ENCODE data around the gene SCFD2. TPM values are rescaled to one million over a fixed set of nuclear protein-coding genes. Genes with fewer than 3 reads are reported as not detected.

Gene SCFD2
- polyA plus RNA-seq, 2 of the 4 experiments (the other 2 are of a cell fraction), result 7.6 to 10.8 TPM

- Histone ChIP-seq H3K9me3 (no peaks in the 10 kb centered on the region), H3K4me1 (no peaks in the 10 kb centered on the region), H3K4me2 (no peak overlapping the region), H3K4me3 (no peak overlapping the region), H3K27ac (no peak overlapping the region)
- ATAC-seq, result no peak
- POLR2A ChIA-PET, result no interaction called here
- no peak for DNase-seq (ENCODE audit: low read depth in 1 of 2, low spot score in 1 of 2)
- FAIRE-seq, result no peak
- CTCF ChIA-PET, result interaction anchor here (0.6 kb wide), 1 partner anchor 603 kb away, joined by 3 read pairs; no protein-coding TSS in a partner anchor
- 87% methylated on average over 1 of the region's 1 CpG for WGBS (ENCODE audit: missing lambda C conversion rate)
- TF ChIP-seq HMGXB4 (CRISPR knock-in tag; IDR thresholded peaks at IDR 0.05; ENCODE audit: borderline replicate concordance) (no peak), KDM5A (IDR thresholded peaks at IDR 0.05) (no peak), HDAC2 (IDR thresholded peaks at IDR 0.05) (no peak), E2F6 (IDR thresholded peaks at IDR 0.05; ENCODE audit: borderline replicate concordance, low read depth) (no peak), EHMT2 (IDR thresholded peaks at IDR 0.05; ENCODE audit: low read depth) (no peak), RCOR1 (IDR thresholded peaks at IDR 0.05; ENCODE audit: low read depth, low read length) (no peak), GATA3 (IDR thresholded peaks at IDR 0.05; ENCODE audit: borderline replicate concordance) (no peak), USF2 (IDR thresholded peaks at IDR 0.05) (no peak), FOXS1 (CRISPR knock-in tag; IDR thresholded peaks at IDR 0.05) (no peak), NPAS2 (CRISPR knock-in tag; IDR thresholded peaks at IDR 0.05; ENCODE audit: borderline replicate concordance) (no peak), NR3C1 (IDR thresholded peaks at IDR 0.05) (no peak), MAX (IDR thresholded peaks at IDR 0.05) (no peak), RFX5 (IDR thresholded peaks at IDR 0.05) (no peak), FOSL2 (IDR thresholded peaks at IDR 0.05) (no peak), FOSL2 (CRISPR knock-in tag; IDR thresholded peaks at IDR 0.05) (no peak)
Observed at GRCh38 chr4:53123819-53124218, 242.0 kb downstream of the SCFD2 start.

GRCh38 chr4:53123171-53123570 lies 242.7 kb downstream of the SCFD2 start:
- ChIA-PET CTCF (no interaction called here), POLR2A (no interaction called here)
- TF ChIP-seq ZSCAN20 (CRISPR knock-in tag; IDR thresholded peaks at IDR 0.05), result no peak
- TF ChIP-seq POLR2AphosphoS2 (conservative IDR thresholded peaks at IDR 0.05; ENCODE audit: low read length), result no peak
- TF ChIP-seq MAFK (IDR thresholded peaks at IDR 0.05; ENCODE audit: partially characterized antibody), result no peak
- TF ChIP-seq NPAS2 (CRISPR knock-in tag; IDR thresholded peaks at IDR 0.05; ENCODE audit: borderline replicate concordance), result no peak
- no peak for TF ChIP-seq TP53 (CRISPR knock-in tag; IDR thresholded peaks at IDR 0.05)
- no peak for TF ChIP-seq RNF2 (IDR thresholded peaks at IDR 0.05; ENCODE audit: borderline replicate concordance, low read depth)
- no peak for TF ChIP-seq MAX (IDR thresholded peaks at IDR 0.05)
- TF ChIP-seq HOXB13 (CRISPR knock-in tag; IDR thresholded peaks at IDR 0.05; ENCODE audit: low read depth), result no peak
- no peak for TF ChIP-seq ZC3H11A (IDR thresholded peaks at IDR 0.05)
- TF ChIP-seq EHF (CRISPR knock-in tag; IDR thresholded peaks at IDR 0.05), result no peak
- no peak for TF ChIP-seq CEBPB (IDR thresholded peaks at IDR 0.05)
- no peak for TF ChIP-seq JUNB (IDR thresholded peaks at IDR 0.05)
- no peak for TF ChIP-seq HOXA7 (CRISPR knock-in tag; IDR thresholded peaks at IDR 0.05)
- no peak for TF ChIP-seq CBX8 (IDR thresholded peaks at IDR 0.05)
- TF ChIP-seq NFE2L2 (conservative IDR thresholded peaks at IDR 0.05; ENCODE audit: low read length), result no peak
- H3K9me3 ChIP-seq, result no peaks in the 10 kb centered on the region
- H3K4me1 ChIP-seq, result no peaks in the 10 kb centered on the region
- no peak for DNase-seq (ENCODE audit: low read depth in 1 of 2, low spot score in 1 of 2)
- no peak overlapping the region for H3K27ac ChIP-seq
- H3K4me3 ChIP-seq, result no peak overlapping the region
- WGBS (ENCODE audit: missing lambda C conversion rate), result 80% methylated on average over 2 of the region's 2 CpGs
- H3K4me2 ChIP-seq, result no peak overlapping the region
- no peak for ATAC-seq
- FAIRE-seq, result no peak
